Glutamatergic neuron (in vitro differentiated cells): ENCODE measurements around the gene CCDC177. TPM values are rescaled to one million over a fixed set of nuclear protein-coding genes. Genes with fewer than 3 reads are reported as not detected.

Experiments
- DNase-seq: peaks from one replicate; pipeline ENCODE4 v3.0.0; 2022
- H3K27ac Mint-ChIP-seq: one replicate; pipeline ENCODE4 v1.8.0; 2020; ENCODE audit warnings: mild to moderate bottlenecking, mixed read lengths, inconsistent platforms; ENCODE audit not compliant: unreplicated experiment
- H3K27me3 Mint-ChIP-seq: one replicate; pipeline ENCODE4 v1.8.0; 2020; ENCODE audit warnings: mild to moderate bottlenecking, moderate library complexity, mixed read lengths, inconsistent platforms; ENCODE audit not compliant: unreplicated experiment
- H3K36me3 Mint-ChIP-seq: one replicate; pipeline ENCODE4 v1.8.0; 2020; ENCODE audit warnings: mild to moderate bottlenecking, mixed read lengths, inconsistent platforms; ENCODE audit not compliant: unreplicated experiment
- H3K4me1 Mint-ChIP-seq: one replicate; pipeline ENCODE4 v1.8.0; 2020; ENCODE audit warnings: mild to moderate bottlenecking, low read depth, mixed read lengths, inconsistent platforms; ENCODE audit not compliant: unreplicated experiment
- H3K4me3 Mint-ChIP-seq: one replicate; pipeline ENCODE4 v1.8.0; 2020; ENCODE audit warnings: mild to moderate bottlenecking, mixed read lengths, inconsistent platforms; ENCODE audit not compliant: unreplicated experiment
- H3K9me3 Mint-ChIP-seq: one replicate; pipeline ENCODE4 v1.8.0; 2020; ENCODE audit warnings: mild to moderate bottlenecking, moderate library complexity, mixed read lengths, inconsistent platforms; ENCODE audit not compliant: unreplicated experiment
- CTCF ChIP-seq: fragments of 200-600 bp; sonication (generic); IDR thresholded peaks from one replicate; pipeline ENCODE4 v1.5.0; 2021; ENCODE audit not compliant: partially characterized antibody, unreplicated experiment
- total RNA-seq: library from RNA; stranded (reverse); fragmentation: NEBNext Ultra II Directional; extraction: Animal tissue kit (Norgen Biotek cat#: 25700); gene quantifications from one replicate; pipeline ENCODE4 v1.2.1, GENCODE V29; 2021; ENCODE audit not compliant: unreplicated experiment

The CCDC177 gene
- total RNA-seq, 1 donor from 2014 or later = 7.8 TPM

GRCh38 chr14:69528930-69529329 lies 45.7 kb downstream of the CCDC177 start:
- TF ChIP-seq CTCF = no peak
- no peak for DNase-seq
- Mint-ChIP-seq H3K4me3 (no peak overlapping the region), H3K36me3 (no peaks in the 10 kb centered on the region), H3K9me3 (peaks cover 3% of the 10 kb centered on the region), H3K4me1 (no peaks in the 10 kb centered on the region), H3K27me3 (peaks cover 3% of the 10 kb centered on the region), H3K27ac (no peak overlapping the region)

- Mint-ChIP-seq H3K4me3 (no peak overlapping the region), H3K27me3 (peaks cover 3% of the 10 kb centered on the region), H3K27ac (no peak overlapping the region), H3K9me3 (peaks cover 3% of the 10 kb centered on the region), H3K4me1 (no peaks in the 10 kb centered on the region), H3K36me3 (no peaks in the 10 kb centered on the region)
- DNase-seq = no peak
- TF ChIP-seq CTCF = no peak
These were observed 46.5 kb downstream of the CCDC177 start for GRCh38 chr14:69528143-69528542.

GRCh38 chr14:69527635-69528034 lies 47.0 kb downstream of the CCDC177 start:
- no peak for DNase-seq
- Mint-ChIP-seq H3K4me1 (no peaks in the 10 kb centered on the region), H3K27ac (no peak overlapping the region), H3K9me3 (peaks cover 3% of the 10 kb centered on the region), H3K36me3 (no peaks in the 10 kb centered on the region), H3K27me3 (peaks cover 3% of the 10 kb centered on the region), H3K4me3 (no peak overlapping the region)
- no peak for TF ChIP-seq CTCF

- H3K27me3 Mint-ChIP-seq = peaks cover 3% of the 10 kb centered on the region
- H3K4me3 Mint-ChIP-seq = no peak overlapping the region
- no peak for TF ChIP-seq CTCF
- H3K4me1 Mint-ChIP-seq = no peaks in the 10 kb centered on the region
- no peak overlapping the region for H3K27ac Mint-ChIP-seq
- H3K36me3 Mint-ChIP-seq = no peaks in the 10 kb centered on the region
- H3K9me3 Mint-ChIP-seq = peaks cover 1% of the 10 kb centered on the region
- DNase-seq = no peak
These were observed 48.8 kb downstream of the CCDC177 start for GRCh38 chr14:69525896-69526295.

- Mint-ChIP-seq H3K4me3 (no peak overlapping the region), H3K9me3 (peaks cover 3% of the 10 kb centered on the region), H3K27me3 (peaks cover 2% of the 10 kb centered on the region), H3K4me1 (no peaks in the 10 kb centered on the region), H3K27ac (no peak overlapping the region), H3K36me3 (no peaks in the 10 kb centered on the region)
- no peak for DNase-seq
- TF ChIP-seq CTCF = no peak
These were observed 52.6 kb downstream of the CCDC177 start for GRCh38 chr14:69522026-69522425.

Other genes starting within 250 kb of the CCDC177 start
- 223 TPM for gene ERH, start 176.6 kb downstream of the CCDC177 start, total RNA-seq
- 56.4 TPM for gene SLC39A9, start 176.2 kb downstream of the CCDC177 start, total RNA-seq
- 1.3 TPM for gene PLEKHD1, start 90.1 kb downstream of the CCDC177 start, total RNA-seq
- gene SUSD6, start 36.7 kb upstream of the CCDC177 start, total RNA-seq = 106 TPM
- gene SRSF5, start 192.3 kb upstream of the CCDC177 start, total RNA-seq = 319 TPM
- not detected for gene SLC10A1, start 222.4 kb upstream of the CCDC177 start, total RNA-seq